GM10248 (cell line): Measurements from ENCODE around the gene ACVRL1.

Experiments
- CTCF ChIA-PET: fragments of 300-600 bp; sonication (Branson Sonifier 250); formaldehyde crosslinking; extraction: SDS; loops from one replicate; lab custom pipeline; 2021; ENCODE audit warnings: antibody characterized with exemption; lab: Yijun Ruan, JAX
- POLR2A ChIA-PET: fragments of 350-650 bp; sonication (Branson Sonifier 250); formaldehyde crosslinking; extraction: SDS; loops from one replicate; lab custom pipeline; 2020; ENCODE audit warnings: antibody characterized with exemption; lab: Yijun Ruan, JAX
- DNase-seq: peaks from one replicate; pipeline ENCODE4 v3.0.0; 2012; ENCODE audit errors: extremely low spot score
- CTCF ChIP-seq: IDR thresholded peaks from 2 replicates; pipeline ENCODE4 v1.5.1; 2012; ENCODE audit warnings: mild to moderate bottlenecking, low read depth; ENCODE audit errors: extremely low read depth, missing control alignments, control extremely low read depth

ACVRL1 gene

GRCh38 chr12:51872689-51872981, 34.7 kb upstream of the ACVRL1 start:
- DNase-seq, result no peak
- CTCF ChIA-PET, result interaction anchor here (1.1 to 3.5 kb wide), 2 partner anchors 9 to 449 kb away, joined by 3 to 17 read pairs; no protein-coding TSS in a partner anchor
- POLR2A ChIA-PET, result interaction anchor here (0.5 kb wide), 1 partner anchor 338 kb away, joined by 3 read pairs; no protein-coding TSS in a partner anchor
- no peak for TF ChIP-seq CTCF

DNA sequence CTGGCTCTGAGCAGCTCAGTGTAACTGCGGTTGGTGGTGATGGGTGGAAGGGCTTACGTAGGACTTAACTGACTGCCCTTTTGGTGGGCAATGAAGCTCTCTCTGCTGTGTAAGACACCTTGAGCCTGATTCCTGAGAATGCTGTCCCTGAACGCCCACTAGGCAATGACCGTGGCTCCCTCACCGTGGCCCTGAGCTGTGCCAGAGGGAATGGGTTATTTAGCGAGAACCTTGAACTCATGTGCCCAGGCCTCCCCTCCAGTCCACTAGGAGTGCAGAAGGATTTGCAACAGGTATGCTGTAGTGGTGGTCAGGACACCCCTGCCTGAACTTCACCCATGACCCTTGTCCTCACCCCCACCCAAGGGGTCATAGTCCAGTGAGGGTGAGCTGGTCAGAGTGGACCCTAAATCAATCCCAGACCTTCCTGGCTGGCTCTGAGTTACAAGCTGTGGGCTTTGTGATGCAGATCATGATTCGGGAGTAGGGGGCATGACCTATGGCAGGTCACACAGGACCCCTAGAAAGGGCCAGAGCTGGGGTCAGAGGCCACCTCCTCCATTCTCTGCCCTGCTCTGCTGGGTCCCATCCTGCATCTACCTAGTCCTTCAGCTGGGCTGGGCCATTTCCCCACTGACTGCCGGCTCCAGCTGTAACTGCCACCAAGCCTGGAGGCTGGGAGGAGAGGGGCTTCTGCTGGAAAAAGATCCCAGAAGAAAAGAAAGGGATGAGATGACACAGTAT, 33.9 kb upstream of the ACVRL1 start:
- ChIA-PET CTCF (interaction anchor here (1.1 to 3.5 kb wide), 3 partner anchors 9 to 453 kb away, joined by 3 to 17 read pairs (median 3); no protein-coding TSS in a partner anchor), POLR2A (interaction anchor here (0.5 kb wide), 1 partner anchor 339 kb away, joined by 3 read pairs; no protein-coding TSS in a partner anchor)
- no peak for TF ChIP-seq CTCF
- no peak for DNase-seq

DNA sequence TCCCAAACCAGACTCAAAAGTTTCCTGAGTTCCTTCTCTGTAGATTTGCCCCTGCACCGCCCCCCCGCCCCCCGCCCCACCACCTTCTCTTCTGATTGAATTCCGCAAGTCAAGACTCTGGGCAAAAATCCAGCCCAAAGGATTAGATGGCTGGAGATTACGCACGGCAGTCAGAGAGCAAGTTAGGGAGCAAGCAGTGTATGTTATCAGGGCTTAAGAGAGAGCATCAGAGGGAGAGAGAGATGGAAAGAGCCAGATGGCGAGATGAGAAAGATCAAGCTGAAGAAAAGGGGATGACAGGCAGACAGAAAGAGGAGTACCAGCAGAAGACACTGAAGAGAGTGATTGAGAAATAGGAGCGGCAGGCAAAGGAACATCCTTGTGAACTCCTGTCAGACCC, 33.3 kb upstream of the ACVRL1 start:
- ChIA-PET CTCF (interaction anchor here (1.4 to 3.5 kb wide), 2 partner anchors 10 to 453 kb away, joined by 3 to 17 read pairs; no protein-coding TSS in a partner anchor), POLR2A (no interaction called here)
- DNase-seq, result no peak

DNA sequence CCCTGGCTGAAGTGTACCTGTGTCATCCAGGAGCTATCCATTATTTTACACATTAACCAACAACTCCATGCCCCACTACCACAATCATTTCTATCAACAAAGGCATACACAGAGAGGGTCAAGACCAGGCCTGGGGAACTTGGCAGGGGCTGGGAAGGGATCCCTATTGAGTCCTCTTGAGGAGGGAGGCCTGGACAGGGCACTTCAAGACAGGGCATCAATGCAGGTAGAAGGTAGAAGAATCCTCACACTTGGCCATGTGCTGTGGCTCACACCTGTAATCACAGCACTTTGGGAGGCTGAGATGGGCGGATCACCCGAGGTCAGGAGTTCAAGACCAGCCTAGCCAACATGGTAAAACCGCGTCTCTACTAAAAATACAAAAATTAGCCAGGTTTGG, 32.8 kb upstream of the ACVRL1 start:
- CTCF ChIA-PET, result interaction anchor here (0.7 to 3.5 kb wide), 17 partner anchors 10 to 491 kb away, joined by 3 to 18 read pairs (median 4); partner anchors contain the start of gene ANKRD33

More for the DNA sequence above, 33.3 kb upstream of the ACVRL1 start:
- no peak for TF ChIP-seq CTCF

GRCh38 chr12:51879102-51879501, 28.2 kb upstream of the ACVRL1 start:
- POLR2A ChIA-PET, result no interaction called here
- CTCF ChIA-PET, result interaction anchor here (0.8 to 1.0 kb wide), 2 partner anchors 10 to 146 kb away, joined by 3 read pairs; no protein-coding TSS in a partner anchor
- DNase-seq, result no peak
- no peak for TF ChIP-seq CTCF

More for the DNA sequence above, 32.8 kb upstream of the ACVRL1 start:
- DNase-seq, result no peak
- TF ChIP-seq CTCF, result no peak
- POLR2A ChIA-PET, result no interaction called here

DNA sequence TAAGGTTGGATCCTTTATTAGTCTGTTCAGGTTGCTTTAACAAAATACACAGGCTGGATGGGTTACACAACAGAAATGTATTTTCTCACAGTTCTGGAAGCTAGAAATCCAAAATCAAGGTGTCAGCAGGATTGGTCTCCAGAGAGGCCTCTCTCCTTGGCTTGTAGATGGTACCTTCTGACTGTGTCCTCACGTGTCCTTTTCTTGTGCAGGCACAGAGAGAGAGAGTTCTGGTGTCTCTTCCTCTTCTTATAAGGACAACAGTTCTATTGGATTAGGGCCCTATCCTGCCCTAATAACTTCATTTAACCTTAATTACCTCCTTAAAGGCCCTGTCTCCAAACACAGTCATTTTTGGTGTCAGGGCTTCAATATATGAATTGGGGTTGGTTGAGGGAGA, 24.0 kb upstream of the ACVRL1 start:
- POLR2A ChIA-PET, result no interaction called here
- no peak for TF ChIP-seq CTCF
- CTCF ChIA-PET, result no interaction called here
- no peak for DNase-seq
